RWPE2 (cell line): ENCODE results near the gene TELO2.

ENCODE experiments used
- ATAC-seq: fragments of 200-7000 bp; cut with Tn5 transposase; 3 replicates; pipeline ENCODE4 v1.9.1; 2021; ENCODE audit warnings: low read depth
- DNase-seq: peaks from one replicate; pipeline ENCODE4 v3.0.0-alpha.2; 2020; ENCODE audit warnings: low spot score
- H3K27ac ChIP-seq: fragments of 450-650 bp; 2 replicates; pipeline ENCODE4 v1.5.1; 2017; ENCODE audit warnings: mild to moderate bottlenecking; ENCODE audit not compliant: poor library complexity, severe bottlenecking
- H3K27me3 ChIP-seq: fragments of 250-450 bp; sonication (Bioruptor Pico); 2 replicates; pipeline ENCODE4 v1.5.1; 2021; ENCODE audit warnings: mild to moderate bottlenecking, moderate library complexity; ENCODE audit not compliant: insufficient read depth, poor library complexity, severe bottlenecking
- H3K36me3 ChIP-seq: fragments of 250-450 bp; sonication (Bioruptor Pico); 2 replicates; pipeline ENCODE4 v1.5.1; 2020; ENCODE audit warnings: low read depth, mild to moderate bottlenecking, moderate library complexity
- H3K4me1 ChIP-seq: fragments of 250-450 bp; sonication (Bioruptor Pico); 2 replicates; pipeline ENCODE4 v1.5.1; 2021; ENCODE audit warnings: mild to moderate bottlenecking, moderate library complexity; ENCODE audit not compliant: insufficient read depth, poor library complexity, severe bottlenecking
- H3K4me3 ChIP-seq: fragments of 250-450 bp; sonication (Bioruptor Pico); 2 replicates; pipeline ENCODE4 v1.5.1; 2021; ENCODE audit warnings: mild to moderate bottlenecking, moderate library complexity; ENCODE audit not compliant: severe bottlenecking
- H3K9me3 ChIP-seq: fragments of 250-450 bp; sonication (Bioruptor Pico); 2 replicates; pipeline ENCODE4 v1.5.1; 2021; ENCODE audit warnings: mild to moderate bottlenecking, moderate library complexity; ENCODE audit not compliant: severe bottlenecking
- CTCF ChIP-seq: fragments of 450-650 bp; IDR thresholded peaks from one replicate; pipeline ENCODE4 v1.5.1; 2017; ENCODE audit warnings: mild to moderate bottlenecking, moderate library complexity; ENCODE audit not compliant: poor library complexity, severe bottlenecking

TELO2 gene

GRCh38 chr16:1449201-1449788 lies 43.9 kb upstream of the TELO2 start:
- no peaks in the 10 kb centered on the region for H3K9me3 ChIP-seq
- DNase-seq (no peak), ATAC-seq (no peak)
- no peak overlapping the region for H3K4me3 ChIP-seq
- no peaks in the 10 kb centered on the region for H3K4me1 ChIP-seq
- H3K36me3 ChIP-seq = 0 out of 2 replicates have a peak, but pooled peaks cover 2% of the 10 kb centered on the region
- TF ChIP-seq CTCF = no peak
- no peaks in the 10 kb centered on the region for H3K27me3 ChIP-seq
- no peak overlapping the region for H3K27ac ChIP-seq

GRCh38 chr16:1450218-1450617 lies 42.9 kb upstream of the TELO2 start:
- TF ChIP-seq CTCF = no peak
- H3K27me3 ChIP-seq = no peaks in the 10 kb centered on the region
- no peak for DNase-seq
- no peak overlapping the region for H3K4me3 ChIP-seq
- H3K4me1 ChIP-seq = no peaks in the 10 kb centered on the region
- ATAC-seq = no peak
- 0 out of 2 replicates have a peak, but pooled peaks cover 2% of the 10 kb centered on the region for H3K36me3 ChIP-seq
- H3K9me3 ChIP-seq = no peaks in the 10 kb centered on the region
- no peak overlapping the region for H3K27ac ChIP-seq

GRCh38 chr16:1450841-1451240 lies 42.3 kb upstream of the TELO2 start:
- no peak for DNase-seq
- H3K4me1 ChIP-seq = no peaks in the 10 kb centered on the region

GRCh38 chr16:1451702-1452392 lies 41.3 kb upstream of the TELO2 start:
- no peak for TF ChIP-seq CTCF
- no peak overlapping the region for H3K27ac ChIP-seq
- no peaks in the 10 kb centered on the region for H3K27me3 ChIP-seq
- H3K4me1 ChIP-seq = no peaks in the 10 kb centered on the region
- ATAC-seq = no peak
- 0 out of 2 replicates have a peak, but pooled peaks cover 2% of the 10 kb centered on the region for H3K36me3 ChIP-seq
- H3K9me3 ChIP-seq = no peaks in the 10 kb centered on the region
- H3K4me3 ChIP-seq = no peak overlapping the region
- DNase-seq = no peak

More at GRCh38 chr16:1450841-1451240, 42.3 kb upstream of the TELO2 start:
- Histone ChIP-seq H3K9me3 (no peaks in the 10 kb centered on the region), H3K4me3 (no peak overlapping the region), H3K27me3 (no peaks in the 10 kb centered on the region), H3K27ac (no peak overlapping the region), H3K36me3 (0 out of 2 replicates have a peak, but pooled peaks cover 2% of the 10 kb centered on the region)
- ATAC-seq = no peak
- TF ChIP-seq CTCF = no peak

GRCh38 chr16:1452530-1452929 lies 40.6 kb upstream of the TELO2 start:
- DNase-seq = no peak

More at GRCh38 chr16:1452530-1452929, 40.6 kb upstream of the TELO2 start:
- ATAC-seq = no peak
- no peaks in the 10 kb centered on the region for H3K4me1 ChIP-seq
- 0 out of 2 replicates have a peak, but pooled peaks cover 2% of the 10 kb centered on the region for H3K36me3 ChIP-seq
- no peak overlapping the region for H3K4me3 ChIP-seq
- no peak for TF ChIP-seq CTCF
- no peak overlapping the region for H3K27ac ChIP-seq
- H3K27me3 ChIP-seq = no peaks in the 10 kb centered on the region
- H3K9me3 ChIP-seq = no peaks in the 10 kb centered on the region
